ENCODE measurements around the gene CDH4.

- TF ChIP-seq, protein P1, sequence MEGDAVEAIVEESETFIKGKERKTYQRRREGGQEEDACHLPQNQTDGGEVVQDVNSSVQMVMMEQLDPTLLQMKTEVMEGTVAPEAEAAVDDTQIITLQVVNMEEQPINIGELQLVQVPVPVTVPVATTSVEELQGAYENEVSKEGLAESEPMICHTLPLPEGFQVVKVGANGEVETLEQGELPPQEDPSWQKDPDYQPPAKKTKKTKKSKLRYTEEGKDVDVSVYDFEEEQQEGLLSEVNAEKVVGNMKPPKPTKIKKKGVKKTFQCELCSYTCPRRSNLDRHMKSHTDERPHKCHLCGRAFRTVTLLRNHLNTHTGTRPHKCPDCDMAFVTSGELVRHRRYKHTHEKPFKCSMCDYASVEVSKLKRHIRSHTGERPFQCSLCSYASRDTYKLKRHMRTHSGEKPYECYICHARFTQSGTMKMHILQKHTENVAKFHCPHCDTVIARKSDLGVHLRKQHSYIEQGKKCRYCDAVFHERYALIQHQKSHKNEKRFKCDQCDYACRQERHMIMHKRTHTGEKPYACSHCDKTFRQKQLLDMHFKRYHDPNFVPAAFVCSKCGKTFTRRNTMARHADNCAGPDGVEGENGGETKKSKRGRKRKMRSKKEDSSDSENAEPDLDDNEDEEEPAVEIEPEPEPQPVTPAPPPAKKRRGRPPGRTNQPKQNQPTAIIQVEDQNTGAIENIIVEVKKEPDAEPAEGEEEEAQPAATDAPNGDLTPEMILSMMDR (IDR thresholded peaks at IDR 0.05) = no peak
- TF ChIP-seq ZFX (IDR thresholded peaks at IDR 0.05; ENCODE audit: borderline replicate concordance) = no peak
Observed at GRCh38 chr20:61256365-61256764, 4.3 kb downstream of the CDH4 start.
